ENCODE measurements around the gene NCAN. TPM values are rescaled to one million over a fixed set of nuclear protein-coding genes. Genes with fewer than 3 reads are reported as not detected.
A peak's percentile ranks its signal among the peaks of the same experiment; 100 is the strongest.

Gene NCAN
- total and polyA plus RNA-seq, 7 donors, result 0.03 TPM; not detected in 6

DNA sequence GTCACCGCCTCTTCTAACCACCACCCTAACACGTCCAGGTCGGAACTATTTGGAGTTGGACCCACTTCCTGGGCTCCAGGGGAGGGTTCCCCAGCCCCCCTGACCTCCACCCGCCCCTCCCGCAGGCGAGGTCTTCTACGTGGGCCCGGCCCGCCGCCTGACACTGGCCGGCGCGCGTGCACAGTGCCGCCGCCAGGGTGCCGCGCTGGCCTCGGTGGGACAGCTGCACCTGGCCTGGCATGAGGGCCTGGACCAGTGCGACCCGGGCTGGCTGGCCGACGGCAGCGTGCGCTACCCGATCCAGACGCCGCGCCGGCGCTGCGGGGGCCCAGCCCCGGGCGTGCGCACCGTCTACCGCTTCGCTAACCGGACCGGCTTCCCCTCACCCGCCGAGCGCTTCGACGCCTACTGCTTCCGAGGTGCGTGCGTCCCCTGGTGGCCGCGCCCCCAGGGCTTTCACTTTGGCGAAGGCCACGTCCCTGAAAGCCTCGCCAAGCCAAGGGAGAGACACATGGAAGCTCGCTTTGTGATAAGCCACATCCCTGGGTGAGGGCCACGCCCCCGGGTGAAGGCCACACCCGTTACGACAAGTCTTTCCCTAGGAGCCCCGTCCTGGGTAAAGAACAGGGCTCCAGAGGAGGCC is 13.2 kb downstream of the NCAN start:
- ATAC-seq, result peak; percentile 47 to 63 (median 58)

DNA sequence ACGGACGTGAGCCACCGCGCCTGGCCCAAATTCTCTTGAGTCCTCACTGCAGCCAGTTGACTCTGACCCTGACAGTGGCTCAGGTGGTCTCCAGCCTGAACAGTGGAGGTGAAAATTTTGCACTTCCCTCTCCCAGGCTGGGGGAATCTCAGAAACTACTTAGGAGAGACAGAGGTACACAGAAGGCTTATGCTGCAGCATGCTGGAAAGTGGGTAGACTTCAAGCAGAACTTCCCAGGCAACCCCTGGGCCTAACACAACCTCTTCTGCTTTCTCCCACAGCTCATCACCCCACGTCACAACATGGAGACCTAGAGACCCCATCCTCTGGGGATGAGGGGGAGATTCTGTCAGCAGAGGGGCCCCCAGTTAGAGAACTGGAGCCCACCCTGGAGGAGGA is 14.4 kb downstream of the NCAN start:
- Histone ChIP-seq H3K4me3 (no peak overlapping the region), H3K9me3 (no peaks in the 10 kb centered on the region), H3K4me1 (no peaks in the 10 kb centered on the region), H3K36me3 (ENCODE audit: insufficient read depth in 1 of 2, low read depth in 1 of 2) (no peaks in the 10 kb centered on the region), H3K27ac (no peak overlapping the region), H3K27me3 (ENCODE audit: insufficient read depth in 3 of 3, low read length in 2 of 3) (peaks cover 0 to 52% (median 21%) of the 10 kb centered on the region in 3 donors)
- intact Hi-C loops (cut with DNase I), result no loop called here
- ATAC-seq (no peak), DNase-seq (no peak)
- 65 to 75% (median 68%) methylated on average over 5 of the region's 5 CpGs for WGBS, 3 donors
- TF ChIP-seq, protein P1, sequence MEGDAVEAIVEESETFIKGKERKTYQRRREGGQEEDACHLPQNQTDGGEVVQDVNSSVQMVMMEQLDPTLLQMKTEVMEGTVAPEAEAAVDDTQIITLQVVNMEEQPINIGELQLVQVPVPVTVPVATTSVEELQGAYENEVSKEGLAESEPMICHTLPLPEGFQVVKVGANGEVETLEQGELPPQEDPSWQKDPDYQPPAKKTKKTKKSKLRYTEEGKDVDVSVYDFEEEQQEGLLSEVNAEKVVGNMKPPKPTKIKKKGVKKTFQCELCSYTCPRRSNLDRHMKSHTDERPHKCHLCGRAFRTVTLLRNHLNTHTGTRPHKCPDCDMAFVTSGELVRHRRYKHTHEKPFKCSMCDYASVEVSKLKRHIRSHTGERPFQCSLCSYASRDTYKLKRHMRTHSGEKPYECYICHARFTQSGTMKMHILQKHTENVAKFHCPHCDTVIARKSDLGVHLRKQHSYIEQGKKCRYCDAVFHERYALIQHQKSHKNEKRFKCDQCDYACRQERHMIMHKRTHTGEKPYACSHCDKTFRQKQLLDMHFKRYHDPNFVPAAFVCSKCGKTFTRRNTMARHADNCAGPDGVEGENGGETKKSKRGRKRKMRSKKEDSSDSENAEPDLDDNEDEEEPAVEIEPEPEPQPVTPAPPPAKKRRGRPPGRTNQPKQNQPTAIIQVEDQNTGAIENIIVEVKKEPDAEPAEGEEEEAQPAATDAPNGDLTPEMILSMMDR (IDR thresholded peaks at IDR 0.05), result no peak

More for the DNA sequence above, 13.2 kb downstream of the NCAN start:
- TF ChIP-seq, protein P1 (IDR thresholded peaks at IDR 0.05), result peak; percentile 49
- intact Hi-C loops (cut with DNase I), result no loop called here
- no peak overlapping the region for H3K27ac ChIP-seq
- peak overlapping the region; percentile 52 for H3K4me3 ChIP-seq
- H3K9me3 ChIP-seq, result no peaks in the 10 kb centered on the region
- peak; percentile 60 to 67 for DNase-seq
- H3K36me3 ChIP-seq (ENCODE audit: insufficient read depth in 1 of 2, low read depth in 1 of 2), result no peaks in the 10 kb centered on the region
- WGBS, 3 donors, result 1% methylated on average over 37 to 59 of the region's 59 CpGs
- peaks cover 0 to 48% (median 21%) of the 10 kb centered on the region in 3 donors for H3K27me3 ChIP-seq (ENCODE audit: insufficient read depth in 3 of 3, low read length in 2 of 3)
- H3K4me1 ChIP-seq, result no peaks in the 10 kb centered on the region

DNA sequence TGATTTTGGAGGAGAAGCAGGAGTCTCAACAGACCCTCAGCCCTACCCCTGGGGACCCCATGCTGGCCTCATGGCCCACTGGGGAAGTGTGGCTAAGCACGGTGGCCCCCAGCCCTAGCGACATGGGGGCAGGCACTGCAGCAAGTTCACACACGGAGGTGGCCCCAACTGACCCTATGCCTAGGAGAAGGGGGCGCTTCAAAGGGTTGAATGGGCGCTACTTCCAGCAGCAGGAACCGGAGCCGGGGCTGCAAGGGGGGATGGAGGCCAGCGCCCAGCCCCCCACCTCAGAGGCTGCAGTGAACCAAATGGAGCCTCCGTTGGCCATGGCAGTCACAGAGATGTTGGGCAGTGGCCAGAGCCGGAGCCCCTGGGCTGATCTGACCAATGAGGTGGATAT is 14.9 kb downstream of the NCAN start:
- no peaks in the 10 kb centered on the region for H3K9me3 ChIP-seq
- peaks cover 0 to 52% (median 21%) of the 10 kb centered on the region in 3 donors for H3K27me3 ChIP-seq (ENCODE audit: insufficient read depth in 3 of 3, low read length in 2 of 3)
- no peaks in the 10 kb centered on the region for H3K4me1 ChIP-seq
- intact Hi-C loops (cut with DNase I), result no loop called here
- 41 to 45% (median 42%) methylated on average over 10 of the region's 10 CpGs for WGBS, 3 donors
- H3K4me3 ChIP-seq, result no peak overlapping the region
- no peaks in the 10 kb centered on the region for H3K36me3 ChIP-seq (ENCODE audit: insufficient read depth in 1 of 2, low read depth in 1 of 2)
- TF ChIP-seq, protein P1 (IDR thresholded peaks at IDR 0.05), result no peak
- no peak for ATAC-seq
- DNase-seq, result no peak
- H3K27ac ChIP-seq, result no peak overlapping the region

DNA sequence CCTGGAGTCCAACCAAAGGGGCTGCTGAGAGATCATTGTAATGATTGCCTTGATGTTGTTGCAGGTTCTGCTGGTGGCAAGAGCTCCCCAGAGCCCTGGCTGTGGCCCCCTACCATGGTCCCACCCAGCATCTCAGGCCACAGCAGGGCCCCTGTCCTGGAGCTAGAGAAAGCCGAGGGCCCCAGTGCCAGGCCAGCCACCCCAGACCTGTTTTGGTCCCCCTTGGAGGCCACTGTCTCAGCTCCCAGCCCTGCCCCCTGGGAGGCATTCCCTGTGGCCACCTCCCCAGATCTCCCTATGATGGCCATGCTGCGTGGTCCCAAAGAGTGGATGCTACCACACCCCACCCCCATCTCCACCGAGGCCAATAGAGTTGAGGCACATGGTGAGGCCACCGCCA is 15.5 kb downstream of the NCAN start:
- Histone ChIP-seq H3K4me1 (no peaks in the 10 kb centered on the region), H3K36me3 (ENCODE audit: insufficient read depth in 1 of 2, low read depth in 1 of 2) (no peaks in the 10 kb centered on the region), H3K27me3 (ENCODE audit: insufficient read depth in 3 of 3, low read length in 2 of 3) (peaks cover 0 to 56% (median 21%) of the 10 kb centered on the region in 3 donors), H3K27ac (no peak overlapping the region), H3K4me3 (no peak overlapping the region), H3K9me3 (no peaks in the 10 kb centered on the region)
- WGBS, 3 donors, result 80 to 88% (median 81%) methylated on average over 3 to 4 of the region's 4 CpGs
- DNase-seq (no peak), ATAC-seq (no peak)
- TF ChIP-seq, protein P1 (IDR thresholded peaks at IDR 0.05), result no peak
- intact Hi-C loops (cut with DNase I), result no loop called here

DNA sequence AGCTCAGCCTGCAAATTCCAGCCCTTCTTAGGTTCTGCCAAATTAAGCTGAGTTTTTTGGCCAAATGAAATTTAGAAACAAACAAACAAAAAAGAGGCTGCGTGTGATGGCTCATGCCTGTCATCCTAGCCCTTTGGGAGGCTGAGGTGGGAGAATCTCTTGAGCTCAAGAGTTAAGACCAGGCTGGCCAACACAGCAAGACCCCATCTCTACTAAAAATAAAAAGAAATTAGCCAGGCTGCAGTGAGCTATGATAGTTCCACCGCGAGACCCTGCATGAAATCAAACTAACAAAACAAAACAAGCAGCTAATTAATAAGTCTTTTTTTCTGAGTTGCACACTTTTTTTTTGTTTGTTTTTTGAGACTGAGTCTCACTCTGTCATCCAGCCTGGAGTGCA is 17.9 kb downstream of the NCAN start:
- no peak for ATAC-seq
- no peak for DNase-seq
- H3K4me3 ChIP-seq, result no peak overlapping the region
- peaks cover 0 to 54% (median 21%) of the 10 kb centered on the region in 3 donors for H3K27me3 ChIP-seq (ENCODE audit: insufficient read depth in 3 of 3, low read length in 2 of 3)
- H3K9me3 ChIP-seq, result peaks cover 13% of the 10 kb centered on the region
- TF ChIP-seq, protein P1 (IDR thresholded peaks at IDR 0.05), result no peak
- 74 to 82% (median 80%) methylated on average over 3 of the region's 3 CpGs for WGBS, 3 donors
- H3K4me1 ChIP-seq, result no peaks in the 10 kb centered on the region
- H3K36me3 ChIP-seq (ENCODE audit: insufficient read depth in 1 of 2, low read depth in 1 of 2), result no peaks in the 10 kb centered on the region
- intact Hi-C loops (cut with DNase I), result no loop called here
- no peak overlapping the region for H3K27ac ChIP-seq
